Measurements from ENCODE around the gene SPPL3. TPM values are rescaled to one million over a fixed set of nuclear protein-coding genes. Genes with fewer than 3 reads are reported as not detected.

SPPL3 gene
- total RNA-seq, 4 donors from 2014 or later = 25.7 to 37.5 (median 34.7) TPM

DNA sequence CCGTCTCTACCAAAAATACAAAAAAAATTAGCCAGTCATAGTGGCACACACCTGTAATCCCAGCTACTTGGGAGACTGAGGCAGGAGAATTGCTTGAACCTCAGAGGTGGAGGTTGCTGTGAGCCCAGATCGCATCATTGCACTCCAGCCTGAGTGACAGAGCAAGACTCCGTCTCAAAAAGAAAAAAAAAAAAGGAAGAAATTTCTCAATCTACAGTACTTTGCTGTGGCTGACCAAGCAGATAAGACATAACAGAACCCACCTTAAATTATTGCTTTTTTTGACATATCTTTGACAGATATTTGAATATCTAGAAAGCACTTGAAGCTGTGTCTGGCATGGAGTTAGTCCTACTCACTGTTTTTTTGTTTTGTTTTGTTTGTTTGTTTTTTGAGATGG lies 39.3 kb upstream of the SPPL3 start:
- H3K27me3 ChIP-seq = no peaks in the 10 kb centered on the region
- H3K4me1 ChIP-seq = no peaks in the 10 kb centered on the region
- H3K9me3 ChIP-seq = no peaks in the 10 kb centered on the region
- intact Hi-C loops (cut with DNase I) = no loop called here
- WGBS, 2 donors = 91 to 93% methylated on average over 3 of the region's 3 CpGs
- no peak for DNase-seq
- H3K36me3 ChIP-seq = no peaks in the 10 kb centered on the region
- no peak overlapping the region for H3K4me3 ChIP-seq (replicated peaks in 1 of 3)
- H3K27ac ChIP-seq = no peak overlapping the region
- TF ChIP-seq, protein P1, sequence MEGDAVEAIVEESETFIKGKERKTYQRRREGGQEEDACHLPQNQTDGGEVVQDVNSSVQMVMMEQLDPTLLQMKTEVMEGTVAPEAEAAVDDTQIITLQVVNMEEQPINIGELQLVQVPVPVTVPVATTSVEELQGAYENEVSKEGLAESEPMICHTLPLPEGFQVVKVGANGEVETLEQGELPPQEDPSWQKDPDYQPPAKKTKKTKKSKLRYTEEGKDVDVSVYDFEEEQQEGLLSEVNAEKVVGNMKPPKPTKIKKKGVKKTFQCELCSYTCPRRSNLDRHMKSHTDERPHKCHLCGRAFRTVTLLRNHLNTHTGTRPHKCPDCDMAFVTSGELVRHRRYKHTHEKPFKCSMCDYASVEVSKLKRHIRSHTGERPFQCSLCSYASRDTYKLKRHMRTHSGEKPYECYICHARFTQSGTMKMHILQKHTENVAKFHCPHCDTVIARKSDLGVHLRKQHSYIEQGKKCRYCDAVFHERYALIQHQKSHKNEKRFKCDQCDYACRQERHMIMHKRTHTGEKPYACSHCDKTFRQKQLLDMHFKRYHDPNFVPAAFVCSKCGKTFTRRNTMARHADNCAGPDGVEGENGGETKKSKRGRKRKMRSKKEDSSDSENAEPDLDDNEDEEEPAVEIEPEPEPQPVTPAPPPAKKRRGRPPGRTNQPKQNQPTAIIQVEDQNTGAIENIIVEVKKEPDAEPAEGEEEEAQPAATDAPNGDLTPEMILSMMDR (IDR thresholded peaks at IDR 0.05) = no peak
- TF ChIP-seq POLR2A (IDR thresholded peaks at IDR 0.05) = no peak

- DNase-seq = no peak
- no peaks in the 10 kb centered on the region for H3K27me3 ChIP-seq
- H3K9me3 ChIP-seq = no peaks in the 10 kb centered on the region
- H3K4me1 ChIP-seq = no peaks in the 10 kb centered on the region
- no peaks in the 10 kb centered on the region for H3K36me3 ChIP-seq
- intact Hi-C loops (cut with DNase I) = no loop called here
- TF ChIP-seq, protein P1 (IDR thresholded peaks at IDR 0.05) = no peak
- no peak for TF ChIP-seq POLR2A (IDR thresholded peaks at IDR 0.05)
- 67 to 79% methylated on average over 3 of the region's 3 CpGs for WGBS, 2 donors
- no peak overlapping the region for H3K27ac ChIP-seq
- H3K4me3 ChIP-seq (replicated peaks in 1 of 3) = no peak overlapping the region
Measured at GRCh38 chr12:120941846-120942405, 37.8 kb upstream of the SPPL3 start.

DNA sequence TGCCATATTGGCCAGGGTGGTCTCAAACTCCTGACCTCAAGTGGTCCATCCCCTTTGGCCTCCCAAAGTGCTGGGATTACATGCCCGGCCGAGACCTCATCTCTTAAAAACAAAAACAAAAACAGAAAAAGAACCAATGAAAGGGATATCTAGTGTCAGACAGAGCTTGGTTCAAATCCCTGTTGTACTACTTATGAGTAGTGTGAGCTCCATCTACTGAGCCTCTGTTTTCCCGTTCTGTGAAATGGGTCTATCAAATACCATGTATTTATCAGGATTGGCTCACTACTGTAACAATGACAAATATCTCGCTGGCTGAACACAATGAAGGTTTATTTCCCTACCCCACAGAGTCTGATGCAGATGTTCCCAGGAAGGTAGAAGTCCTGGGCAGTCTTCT lies 37.3 kb upstream of the SPPL3 start:
- Histone ChIP-seq H3K4me1 (no peaks in the 10 kb centered on the region), H3K27ac (no peak overlapping the region), H3K27me3 (no peaks in the 10 kb centered on the region), H3K9me3 (no peaks in the 10 kb centered on the region), H3K36me3 (no peaks in the 10 kb centered on the region), H3K4me3 (replicated peaks in 1 of 3) (no peak overlapping the region)
- 91 to 94% methylated on average over 4 of the region's 4 CpGs for WGBS, 2 donors
- TF ChIP-seq POLR2A (IDR thresholded peaks at IDR 0.05) = no peak
- TF ChIP-seq, protein P1 (IDR thresholded peaks at IDR 0.05) = no peak
- DNase-seq = no peak
- intact Hi-C loops (cut with DNase I) = no loop called here

DNA sequence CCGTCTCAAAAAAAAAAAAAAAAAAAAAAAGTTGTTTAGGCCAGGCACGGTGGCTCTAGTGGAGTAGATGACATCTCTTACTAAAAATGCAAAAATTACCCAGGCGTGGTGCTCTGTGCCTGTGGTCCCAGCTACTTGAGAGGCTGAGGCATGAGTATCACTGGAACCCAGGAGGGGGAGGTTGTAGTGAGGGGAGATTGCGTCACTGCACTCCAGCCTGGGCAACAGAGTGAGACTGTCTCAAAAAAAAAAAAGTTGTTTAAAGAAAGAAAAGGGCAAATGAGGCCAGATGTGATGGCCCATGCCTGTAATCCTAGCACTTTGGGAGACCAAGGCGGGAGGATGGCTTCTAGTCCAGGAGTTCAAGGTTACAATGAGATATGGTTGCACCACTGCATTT lies 36.6 kb upstream of the SPPL3 start:
- TF ChIP-seq, protein P1 (IDR thresholded peaks at IDR 0.05) = no peak
- no peak for TF ChIP-seq POLR2A (IDR thresholded peaks at IDR 0.05)
- intact Hi-C loops (cut with DNase I) = no loop called here
- 31 to 49% methylated on average over 5 of the region's 5 CpGs for WGBS, 2 donors
- DNase-seq = peak; percentile 68 to 69
- no peaks in the 10 kb centered on the region for H3K4me1 ChIP-seq
- no peak overlapping the region for H3K27ac ChIP-seq
- H3K9me3 ChIP-seq = no peaks in the 10 kb centered on the region
- no peaks in the 10 kb centered on the region for H3K27me3 ChIP-seq
- H3K4me3 ChIP-seq (replicated peaks in 1 of 3) = no peak overlapping the region
- no peaks in the 10 kb centered on the region for H3K36me3 ChIP-seq

DNA sequence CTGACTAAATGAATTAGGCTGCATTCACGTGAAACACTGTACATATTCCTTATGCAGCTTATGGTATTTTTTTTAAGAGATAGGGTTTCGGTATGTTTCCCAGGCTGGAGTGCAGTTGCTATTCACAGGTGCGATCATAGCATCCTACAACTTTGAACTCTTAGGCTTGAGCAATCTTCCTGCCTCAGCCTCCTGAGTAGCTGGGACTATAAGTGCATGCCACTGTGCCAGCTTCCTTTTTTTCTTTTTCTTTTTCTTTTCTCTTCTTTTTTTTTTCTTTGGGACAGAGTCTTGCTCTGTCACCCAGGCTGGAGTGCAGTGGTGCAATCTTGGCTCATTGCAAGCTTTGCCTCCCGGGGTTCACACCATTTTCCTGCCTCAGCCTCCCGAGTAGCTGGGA lies 35.8 kb upstream of the SPPL3 start:
- TF ChIP-seq POLR2A (IDR thresholded peaks at IDR 0.05) = no peak
- TF ChIP-seq, protein P1 (IDR thresholded peaks at IDR 0.05) = no peak

More for the DNA sequence above, 35.8 kb upstream of the SPPL3 start:
- Histone ChIP-seq H3K27ac (no peak overlapping the region), H3K4me1 (no peaks in the 10 kb centered on the region), H3K36me3 (no peaks in the 10 kb centered on the region), H3K27me3 (no peaks in the 10 kb centered on the region), H3K4me3 (replicated peaks in 1 of 3) (no peak overlapping the region), H3K9me3 (no peaks in the 10 kb centered on the region)
- 63 to 65% methylated on average over 5 of the region's 5 CpGs for WGBS, 2 donors
- no peak for DNase-seq
- intact Hi-C loops (cut with DNase I) = no loop called here
